HG02885 (cell line): ENCODE results near the gene ZFP42.
"Not testable (repeated sequence)": the region's sequence is repeated elsewhere in the genome, so short reads cannot be mapped to it uniquely, and the experiment has no call there.

Experiments
- ATAC-seq: cut with Tn5 transposase; IDR thresholded peaks from one replicate; pipeline ENCODE4 v1.9.1; 2021; ENCODE audit warnings: mild to moderate bottlenecking; ENCODE audit not compliant: unreplicated experiment, poor library complexity

ZFP42 gene

GRCh38 chr4:188018262-188018661, 22.7 kb downstream of the ZFP42 start:
- no peak for ATAC-seq

- no peak for ATAC-seq
These were observed 26.1 kb downstream of the ZFP42 start for GRCh38 chr4:188021548-188022249.

- ATAC-seq: no peak
These were observed 28.1 kb downstream of the ZFP42 start for GRCh38 chr4:188023682-188024081.

GRCh38 chr4:188025476-188025875, 29.9 kb downstream of the ZFP42 start:
- ATAC-seq: no peak

GRCh38 chr4:188029114-188029513, 33.5 kb downstream of the ZFP42 start:
- no peak for ATAC-seq

GRCh38 chr4:188030401-188030800, 34.8 kb downstream of the ZFP42 start:
- ATAC-seq: no peak

GRCh38 chr4:188031751-188032150, 36.2 kb downstream of the ZFP42 start:
- no peak for ATAC-seq

- ATAC-seq: no peak
These were observed 36.6 kb downstream of the ZFP42 start for GRCh38 chr4:188032170-188032569.

GRCh38 chr4:188032583-188032982, 37.0 kb downstream of the ZFP42 start:
- no peak for ATAC-seq

GRCh38 chr4:188037003-188037713, 41.6 kb downstream of the ZFP42 start:
- ATAC-seq: no peak

GRCh38 chr4:188041721-188042120, 46.1 kb downstream of the ZFP42 start:
- ATAC-seq: no peak

GRCh38 chr4:188042191-188042590, 46.6 kb downstream of the ZFP42 start:
- no peak for ATAC-seq

GRCh38 chr4:188043154-188043553, 47.6 kb downstream of the ZFP42 start:
- no peak for ATAC-seq

GRCh38 chr4:188045461-188045860, 49.9 kb downstream of the ZFP42 start:
- not testable (repeated sequence) for ATAC-seq

- ATAC-seq: no peak
These were observed 51.1 kb downstream of the ZFP42 start for GRCh38 chr4:188046657-188047056.

GRCh38 chr4:188053302-188053701, 57.7 kb downstream of the ZFP42 start:
- ATAC-seq: no peak
